ENCODE results near the gene ZNF483.

Gene ZNF483

DNA sequence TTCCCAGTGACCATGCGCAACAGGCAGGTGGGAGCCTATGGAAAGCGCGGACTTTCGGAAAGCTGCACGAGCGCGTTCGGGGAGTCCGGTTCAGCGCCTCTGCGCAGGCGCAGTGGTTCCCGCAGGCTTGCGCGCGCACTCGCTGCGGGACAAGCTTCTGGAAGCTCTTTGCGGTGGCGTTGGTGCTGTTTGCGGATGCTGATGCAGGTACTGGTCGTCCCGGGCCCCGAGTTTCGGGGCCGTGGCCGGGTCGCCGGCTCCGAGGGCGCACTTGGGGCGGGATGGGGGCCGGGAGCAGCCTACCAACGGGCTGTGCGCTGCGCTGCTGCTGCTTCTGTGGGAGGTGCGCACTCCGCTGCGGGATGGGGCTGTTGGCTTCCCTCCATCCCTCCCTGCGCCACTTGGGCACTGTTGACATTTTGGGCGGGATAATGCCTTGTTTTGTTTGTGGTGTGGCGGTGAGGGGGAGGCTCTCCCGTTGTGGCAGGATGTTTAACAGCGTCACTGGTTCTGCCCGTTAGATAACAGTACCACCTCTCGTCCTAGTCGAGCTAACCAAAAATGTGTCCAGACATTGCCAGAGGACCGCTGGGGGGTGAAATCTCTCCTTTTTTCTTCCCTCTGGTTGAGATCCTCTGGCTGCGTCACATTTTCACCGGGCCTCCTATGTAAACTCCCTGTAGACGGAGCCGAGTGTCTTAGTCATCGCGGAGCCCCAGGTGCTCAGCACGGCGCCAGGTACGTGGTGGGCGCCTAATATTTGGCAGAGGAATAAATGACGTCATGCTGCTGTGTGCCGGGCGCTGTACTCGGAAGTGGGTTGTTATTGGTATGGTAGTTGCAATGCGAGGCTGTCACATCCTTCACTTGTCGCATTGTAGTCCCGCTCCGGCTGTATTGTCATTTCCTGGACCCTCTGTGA lies at the start of gene ZNF483:
ZNF483 (plus strand) TSS at position 124 of the 922 bp plus-strand sequence. CDS start 2,217 bp downstream, outside the sequence.
- DNase-seq (ENCODE audit: low spot score): peak; percentile 69
- in situ Hi-C loops (cut with MboI; ENCODE audit: low pct_unique_long_range_greater_than_20kb, low sequenced_read_pairs, unreplicated experiment): no loop called here
- TF ChIP-seq, protein P1, sequence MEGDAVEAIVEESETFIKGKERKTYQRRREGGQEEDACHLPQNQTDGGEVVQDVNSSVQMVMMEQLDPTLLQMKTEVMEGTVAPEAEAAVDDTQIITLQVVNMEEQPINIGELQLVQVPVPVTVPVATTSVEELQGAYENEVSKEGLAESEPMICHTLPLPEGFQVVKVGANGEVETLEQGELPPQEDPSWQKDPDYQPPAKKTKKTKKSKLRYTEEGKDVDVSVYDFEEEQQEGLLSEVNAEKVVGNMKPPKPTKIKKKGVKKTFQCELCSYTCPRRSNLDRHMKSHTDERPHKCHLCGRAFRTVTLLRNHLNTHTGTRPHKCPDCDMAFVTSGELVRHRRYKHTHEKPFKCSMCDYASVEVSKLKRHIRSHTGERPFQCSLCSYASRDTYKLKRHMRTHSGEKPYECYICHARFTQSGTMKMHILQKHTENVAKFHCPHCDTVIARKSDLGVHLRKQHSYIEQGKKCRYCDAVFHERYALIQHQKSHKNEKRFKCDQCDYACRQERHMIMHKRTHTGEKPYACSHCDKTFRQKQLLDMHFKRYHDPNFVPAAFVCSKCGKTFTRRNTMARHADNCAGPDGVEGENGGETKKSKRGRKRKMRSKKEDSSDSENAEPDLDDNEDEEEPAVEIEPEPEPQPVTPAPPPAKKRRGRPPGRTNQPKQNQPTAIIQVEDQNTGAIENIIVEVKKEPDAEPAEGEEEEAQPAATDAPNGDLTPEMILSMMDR (IDR thresholded peaks at IDR 0.05; ENCODE audit: extremely low read depth, insufficient read depth, missing control alignments): no peak

DNA sequence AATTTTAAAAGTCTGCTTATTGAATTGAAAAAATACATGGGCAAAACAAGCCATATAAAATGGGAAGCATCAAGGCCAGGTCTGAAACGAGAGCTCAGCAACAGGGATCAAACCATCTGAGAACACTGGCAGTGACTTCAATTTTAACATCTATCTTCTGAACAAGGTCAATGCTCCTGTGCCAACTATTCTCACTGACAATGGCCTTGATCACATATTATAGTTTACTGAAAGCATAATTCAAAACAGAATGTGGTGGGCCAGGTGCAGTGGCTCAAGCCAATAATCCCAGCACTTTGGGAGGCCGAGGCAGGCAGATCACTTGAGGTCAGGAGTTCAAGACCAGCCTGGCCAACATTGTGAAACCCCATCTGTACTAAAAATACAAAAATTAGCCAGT lies 49.8 kb upstream of the ZNF483 start:
- TF ChIP-seq, protein P1 (IDR thresholded peaks at IDR 0.05; ENCODE audit: extremely low read depth, insufficient read depth, missing control alignments): no peak
- in situ Hi-C loops (cut with MboI; ENCODE audit: low pct_unique_long_range_greater_than_20kb, low sequenced_read_pairs, unreplicated experiment): no loop called here
- DNase-seq (ENCODE audit: low spot score): no peak

DNA sequence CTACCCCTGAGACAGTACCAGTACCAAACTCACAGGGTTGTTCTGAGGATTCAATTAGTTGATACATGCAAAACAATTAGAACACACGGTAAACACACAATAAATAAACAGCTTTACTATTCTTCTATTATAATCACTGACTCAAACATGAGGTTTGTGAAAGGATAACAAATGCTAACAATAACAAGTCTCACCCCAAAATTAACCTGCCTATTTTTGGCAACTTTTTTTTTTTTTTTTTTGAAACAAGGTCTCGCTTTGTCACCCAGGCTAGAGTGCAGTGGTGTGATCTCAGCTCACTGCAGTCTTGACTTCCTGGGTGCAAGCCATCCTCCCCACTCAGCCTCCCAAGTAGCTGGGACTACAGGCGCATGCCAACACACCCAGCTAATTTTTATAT lies 47.3 kb upstream of the ZNF483 start:
- in situ Hi-C loops (cut with MboI; ENCODE audit: low pct_unique_long_range_greater_than_20kb, low sequenced_read_pairs, unreplicated experiment): no loop called here
- TF ChIP-seq, protein P1 (IDR thresholded peaks at IDR 0.05; ENCODE audit: extremely low read depth, insufficient read depth, missing control alignments): no peak
- no peak for DNase-seq (ENCODE audit: low spot score)

DNA sequence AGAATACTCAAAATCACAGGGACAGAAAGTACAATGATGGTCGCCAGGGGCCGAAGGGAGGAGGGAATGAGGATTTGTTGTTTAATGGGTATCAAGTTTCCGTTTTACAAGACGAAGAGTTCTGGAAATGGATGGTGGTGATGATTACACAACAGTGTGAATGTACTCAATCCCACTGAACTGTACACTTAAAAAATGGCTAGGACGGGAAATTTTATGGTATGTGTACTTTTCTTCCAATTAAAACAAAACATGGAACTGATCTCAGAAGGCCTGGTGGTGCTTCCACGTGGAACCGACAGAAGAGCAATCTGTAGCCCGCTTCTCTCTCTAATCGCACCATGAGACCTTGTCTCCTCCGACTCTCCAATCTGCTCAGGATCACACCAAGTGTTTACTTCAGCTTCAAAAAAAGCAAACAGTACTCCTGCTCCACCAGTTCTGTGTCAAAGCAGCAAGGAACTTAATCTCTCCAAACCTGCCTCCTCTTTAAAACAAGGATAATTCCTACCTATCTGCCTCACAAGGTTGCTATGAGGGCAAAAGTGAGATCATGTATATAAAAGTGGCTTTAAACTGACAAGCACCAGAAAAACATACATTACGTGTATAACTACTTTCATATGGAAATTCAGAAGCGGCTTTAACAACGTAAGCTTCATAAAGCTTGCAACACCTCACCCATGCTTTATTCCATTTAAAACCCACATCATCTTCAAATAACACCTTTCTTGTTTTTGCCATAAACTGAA lies 42.9 kb upstream of the ZNF483 start:
- in situ Hi-C loops (cut with MboI; ENCODE audit: low pct_unique_long_range_greater_than_20kb, low sequenced_read_pairs, unreplicated experiment): no loop called here
- TF ChIP-seq, protein P1 (IDR thresholded peaks at IDR 0.05; ENCODE audit: extremely low read depth, insufficient read depth, missing control alignments): no peak
- DNase-seq (ENCODE audit: low spot score): no peak

DNA sequence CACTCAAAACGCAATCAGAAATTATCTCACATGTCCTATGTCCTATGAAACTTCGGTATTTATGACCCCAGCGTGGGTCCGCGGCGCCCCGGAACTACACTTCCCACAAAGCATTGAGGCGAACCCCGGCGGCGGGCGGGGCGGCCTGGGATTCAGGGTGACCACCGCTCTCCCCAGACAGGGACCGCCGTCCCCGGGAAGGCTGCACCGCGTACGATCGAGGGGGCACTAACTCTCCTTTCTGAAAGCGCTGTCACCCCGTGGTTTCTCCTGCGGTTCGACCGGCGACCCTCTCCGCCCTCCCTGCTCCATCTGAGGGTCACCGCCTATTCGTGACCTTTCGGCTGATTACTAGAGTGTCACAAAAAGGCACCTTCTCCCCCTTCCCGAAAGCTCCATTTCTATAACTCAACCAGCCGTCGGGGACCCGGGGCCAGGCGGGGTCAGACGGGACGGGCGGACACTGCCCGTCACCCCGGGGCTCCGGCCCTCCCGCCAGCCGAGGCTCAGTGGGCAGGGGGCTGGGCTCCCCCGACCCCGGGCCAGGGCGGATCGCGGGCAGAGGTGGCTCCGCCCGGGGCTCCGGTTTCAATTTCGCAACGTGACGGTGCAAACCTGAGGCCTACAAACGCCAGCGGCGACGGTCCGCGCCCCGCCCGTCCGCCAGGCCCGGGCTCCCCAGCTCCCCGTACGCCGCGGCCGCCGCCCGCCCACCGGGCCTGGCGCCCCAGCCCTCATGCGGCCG lies 42.1 kb upstream of the ZNF483 start:
- in situ Hi-C loops (cut with MboI; ENCODE audit: low pct_unique_long_range_greater_than_20kb, low sequenced_read_pairs, unreplicated experiment): no loop called here
- TF ChIP-seq, protein P1 (IDR thresholded peaks at IDR 0.05; ENCODE audit: extremely low read depth, insufficient read depth, missing control alignments): no peak
- peak; percentile 88 for DNase-seq (ENCODE audit: low spot score)

DNA sequence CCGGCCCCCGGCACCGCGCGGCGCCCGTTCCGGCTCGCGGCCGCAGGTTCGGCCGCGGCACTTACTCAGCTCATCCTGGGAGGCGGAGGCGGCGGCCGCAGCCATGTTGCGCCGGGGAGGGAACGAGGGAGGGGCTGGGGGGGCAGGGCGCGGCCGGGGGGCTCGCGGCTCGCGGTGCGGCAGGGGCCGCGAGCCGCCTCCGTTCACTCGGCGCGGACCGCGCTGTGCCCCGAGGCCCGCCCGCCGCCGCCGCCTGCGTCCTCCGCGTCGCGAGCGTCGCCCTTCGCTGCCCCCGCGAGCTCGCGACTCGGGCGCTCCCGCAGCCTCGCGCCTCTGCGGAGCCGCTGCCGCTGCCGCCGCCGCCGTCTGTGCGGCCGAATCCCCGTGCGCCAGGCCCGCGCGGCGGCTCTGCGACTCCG lies 41.5 kb upstream of the ZNF483 start:
- TF ChIP-seq, protein P1 (IDR thresholded peaks at IDR 0.05; ENCODE audit: extremely low read depth, insufficient read depth, missing control alignments): no peak
- in situ Hi-C loops (cut with MboI; ENCODE audit: low pct_unique_long_range_greater_than_20kb, low sequenced_read_pairs, unreplicated experiment): no loop called here
- peak; percentile 84 for DNase-seq (ENCODE audit: low spot score)

All from GM13977 (cell line).